HG02623 (cell line): Measurements from ENCODE around the gene C1QTNF3.

Experiments
- ATAC-seq: cut with Tn5 transposase; IDR thresholded peaks from one replicate; pipeline ENCODE4 v1.9.1; 2021; ENCODE audit warnings: moderate library complexity; ENCODE audit not compliant: unreplicated experiment

C1QTNF3 gene

DNA sequence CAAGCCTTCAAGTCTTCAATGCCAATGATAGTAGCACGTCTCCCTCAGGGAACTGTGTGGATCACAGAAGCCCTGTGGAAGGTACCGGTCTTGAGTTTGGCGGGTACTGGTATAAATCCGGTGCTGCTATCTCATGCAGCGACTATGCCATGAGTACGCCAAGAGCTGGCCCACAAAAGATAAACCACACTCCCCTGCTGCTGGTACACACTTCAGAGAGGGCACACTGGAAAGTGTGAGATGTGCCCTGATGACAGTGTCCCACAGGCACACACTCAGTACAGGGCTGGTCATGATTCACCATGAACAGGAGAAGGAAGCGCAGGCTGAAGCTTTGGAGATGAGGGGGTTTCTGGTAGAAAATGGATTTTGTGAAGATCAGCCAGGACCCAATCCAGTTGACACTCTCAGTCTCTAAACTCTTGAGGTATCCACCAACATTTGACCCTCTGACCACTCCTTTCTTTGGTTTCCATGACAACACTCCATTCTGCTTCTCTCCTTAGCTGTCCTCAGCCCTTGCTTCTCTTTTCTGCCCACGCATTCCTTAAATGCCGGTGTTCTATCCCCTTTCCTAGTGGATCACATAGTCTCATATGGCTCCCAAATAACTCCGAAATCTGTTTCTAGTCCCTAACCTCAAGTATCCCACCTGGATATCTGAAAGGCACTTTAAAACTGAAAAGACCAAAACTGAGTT is 40.2 kb downstream of the C1QTNF3 start:
- ATAC-seq = no peak

GRCh38 chr5:34001241-34001841 is 41.7 kb downstream of the C1QTNF3 start:
- no peak for ATAC-seq

- ATAC-seq = no peak
Observed at GRCh38 chr5:33999978-34000377, 43.0 kb downstream of the C1QTNF3 start.

GRCh38 chr5:33997331-33997983 is 45.6 kb downstream of the C1QTNF3 start:
- ATAC-seq = peak; percentile 60

DNA sequence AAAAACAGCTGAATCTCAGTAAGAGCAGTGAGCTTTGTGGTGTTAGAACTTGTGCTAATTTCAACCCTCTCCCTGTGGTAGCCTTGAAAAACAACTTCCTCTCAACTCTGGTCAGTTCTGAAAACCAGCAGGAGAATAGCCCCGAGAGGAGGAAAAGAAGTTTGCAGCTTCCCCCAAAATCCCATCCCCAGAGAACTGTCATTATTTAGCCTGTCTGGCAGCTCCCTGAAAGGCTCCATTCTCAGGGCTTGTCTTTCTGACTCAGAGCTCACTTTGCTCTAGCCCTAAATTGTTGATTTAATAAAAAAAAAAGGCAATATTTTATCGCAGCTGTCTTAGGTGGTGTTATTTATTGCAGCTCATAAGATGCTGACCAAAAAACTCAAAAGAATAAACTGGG is 47.1 kb downstream of the C1QTNF3 start:
- ATAC-seq = no peak

DNA sequence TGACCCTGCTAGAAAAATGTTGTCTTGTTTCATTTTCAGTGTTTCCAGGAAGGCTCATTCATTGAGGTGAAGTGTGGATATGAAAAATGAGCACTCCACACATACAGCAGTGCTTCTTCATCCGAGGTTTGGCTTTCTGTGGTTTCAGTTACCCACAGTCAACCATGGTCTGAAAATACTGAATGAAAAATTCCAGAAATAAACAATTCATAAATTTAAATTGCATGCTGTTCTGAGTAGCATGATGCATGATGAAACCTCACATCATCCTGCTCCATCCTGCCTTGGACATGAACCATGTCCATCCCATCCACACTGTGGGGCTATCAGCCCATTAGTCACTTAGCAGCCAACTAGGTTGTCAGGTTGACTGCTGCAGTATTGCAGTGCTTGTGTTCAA is 48.2 kb downstream of the C1QTNF3 start:
- ATAC-seq = no peak

DNA sequence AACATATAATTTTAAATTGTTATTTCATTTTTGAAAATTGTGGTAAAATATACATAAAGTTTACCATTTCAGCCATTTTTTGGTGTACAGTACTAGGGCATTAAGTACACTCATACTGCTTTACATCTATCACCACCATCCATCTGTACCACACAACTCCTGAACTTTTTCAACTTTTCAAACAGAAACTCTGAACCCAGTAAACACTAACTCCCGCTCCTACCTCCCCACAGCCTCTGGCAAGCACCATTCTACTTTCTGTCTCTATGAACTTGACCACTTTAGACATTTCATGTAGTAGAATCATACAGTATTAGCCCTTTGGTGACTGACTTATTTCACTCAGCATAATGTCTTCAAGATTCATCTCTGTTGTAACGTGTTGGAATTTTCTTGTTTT is 50.1 kb downstream of the C1QTNF3 start:
- no peak for ATAC-seq

GRCh38 chr5:33985447-33985846 is 57.6 kb downstream of the C1QTNF3 start:
- ATAC-seq = no peak

DNA sequence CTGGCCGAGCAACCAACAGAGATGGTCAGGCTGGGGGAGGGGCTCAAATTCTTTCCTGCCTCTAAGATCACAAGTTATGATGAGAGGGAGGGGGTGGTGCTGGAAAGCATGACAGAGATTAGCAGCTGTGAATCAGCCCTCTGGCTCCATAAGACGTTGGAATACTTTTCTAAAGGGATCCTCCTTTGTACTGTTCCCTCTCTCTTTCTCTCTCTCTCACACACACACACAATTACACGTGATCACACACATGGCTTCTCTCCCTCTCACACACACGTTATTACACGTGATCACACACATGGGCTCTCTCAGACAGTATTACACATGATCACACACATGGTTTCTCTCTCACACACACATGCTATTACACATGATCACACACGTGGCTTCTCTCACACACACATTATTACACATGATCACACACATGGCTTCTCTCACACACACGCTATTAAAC is 58.3 kb downstream of the C1QTNF3 start, which contains the start of gene SLC45A2:
Gene SLC45A2, minus strand, starts transcription at position 23 of the 454 bp plus-strand sequence. CDS start 110 bp downstream, outside the sequence.
- ATAC-seq = no peak

- ATAC-seq = no peak
Observed at GRCh38 chr5:33984178-33984577, 58.8 kb downstream of the C1QTNF3 start.

- no peak for ATAC-seq
Observed at GRCh38 chr5:33981408-33982162, 61.4 kb downstream of the C1QTNF3 start.

DNA sequence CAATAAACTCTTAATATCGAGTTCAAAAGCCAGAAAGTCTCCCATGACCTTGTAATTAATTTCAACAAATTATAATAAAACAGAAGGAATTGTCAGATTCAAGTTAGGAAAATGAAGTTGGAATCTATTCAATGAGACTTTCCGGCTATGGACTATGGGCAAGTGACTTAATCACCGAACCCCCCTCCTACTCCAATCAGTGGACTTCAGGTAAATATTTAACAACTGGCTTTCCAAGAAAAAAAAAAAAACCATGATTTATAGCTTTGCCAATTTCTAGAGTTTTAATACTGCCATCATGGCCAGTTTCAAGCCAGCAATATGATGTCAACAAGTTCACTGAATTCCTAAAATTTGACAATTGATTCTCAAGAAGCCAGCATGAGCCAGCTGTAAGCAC is 63.0 kb downstream of the C1QTNF3 start:
- ATAC-seq = no peak

DNA sequence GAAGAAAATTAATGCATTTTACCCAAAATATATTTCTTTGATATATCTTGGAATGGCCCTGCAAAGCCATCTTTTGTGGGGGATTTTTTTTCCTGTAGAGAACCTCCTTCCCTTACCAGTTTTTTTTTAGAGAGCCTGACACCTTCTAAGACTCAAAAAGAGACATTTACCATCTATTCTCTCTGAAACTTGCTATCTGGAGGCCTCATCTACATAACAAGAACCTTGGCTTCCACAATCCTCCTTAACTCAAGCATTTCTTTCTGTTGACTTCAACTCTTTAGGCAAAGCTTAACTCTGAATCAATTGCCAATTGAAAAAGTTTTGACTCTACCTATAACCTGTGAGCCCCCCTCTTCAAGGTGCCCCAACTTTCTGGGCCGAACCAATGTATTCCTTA is 64.7 kb downstream of the C1QTNF3 start:
- ATAC-seq = no peak

GRCh38 chr5:33976307-33976706 is 66.7 kb downstream of the C1QTNF3 start:
- ATAC-seq = no peak

DNA sequence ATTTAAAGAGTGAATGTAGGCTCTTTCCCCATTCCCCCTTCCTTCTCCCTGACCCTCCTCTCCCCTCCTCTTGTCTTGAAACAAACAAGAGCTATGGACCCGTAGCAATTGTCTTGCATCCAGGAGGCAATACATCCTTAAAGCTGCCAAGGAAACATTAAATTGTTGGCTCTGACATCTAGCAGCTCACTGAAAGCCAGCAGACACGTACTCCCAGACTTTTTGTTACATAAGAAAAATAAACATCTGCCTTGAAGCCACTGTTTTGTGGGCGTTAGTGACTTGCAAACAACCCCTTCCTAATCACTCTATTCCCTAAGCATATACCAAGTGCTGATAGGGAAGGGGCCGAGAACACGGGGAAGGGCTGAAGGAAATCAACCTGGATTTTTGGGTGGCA is 67.2 kb downstream of the C1QTNF3 start:
- ATAC-seq = no peak

DNA sequence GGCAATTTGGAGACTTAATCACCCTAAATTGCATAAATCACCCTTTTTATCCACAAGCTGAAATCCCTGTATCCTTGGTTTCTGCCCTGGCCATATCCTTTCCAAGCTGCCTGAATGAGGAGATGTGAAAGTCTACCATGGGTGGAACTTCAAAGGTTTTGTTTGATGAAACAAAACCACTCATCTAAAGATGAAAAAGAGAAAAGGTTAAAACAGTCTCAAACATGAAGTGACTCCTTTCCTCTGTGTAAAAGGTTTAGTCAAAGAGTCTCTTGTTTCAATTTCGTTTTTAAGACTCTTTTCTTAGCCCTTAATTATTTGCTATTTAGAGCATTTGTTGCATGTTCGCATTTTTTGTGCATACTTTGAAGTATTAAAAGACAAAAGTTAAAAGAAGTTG is 69.7 kb downstream of the C1QTNF3 start:
- ATAC-seq = no peak

DNA sequence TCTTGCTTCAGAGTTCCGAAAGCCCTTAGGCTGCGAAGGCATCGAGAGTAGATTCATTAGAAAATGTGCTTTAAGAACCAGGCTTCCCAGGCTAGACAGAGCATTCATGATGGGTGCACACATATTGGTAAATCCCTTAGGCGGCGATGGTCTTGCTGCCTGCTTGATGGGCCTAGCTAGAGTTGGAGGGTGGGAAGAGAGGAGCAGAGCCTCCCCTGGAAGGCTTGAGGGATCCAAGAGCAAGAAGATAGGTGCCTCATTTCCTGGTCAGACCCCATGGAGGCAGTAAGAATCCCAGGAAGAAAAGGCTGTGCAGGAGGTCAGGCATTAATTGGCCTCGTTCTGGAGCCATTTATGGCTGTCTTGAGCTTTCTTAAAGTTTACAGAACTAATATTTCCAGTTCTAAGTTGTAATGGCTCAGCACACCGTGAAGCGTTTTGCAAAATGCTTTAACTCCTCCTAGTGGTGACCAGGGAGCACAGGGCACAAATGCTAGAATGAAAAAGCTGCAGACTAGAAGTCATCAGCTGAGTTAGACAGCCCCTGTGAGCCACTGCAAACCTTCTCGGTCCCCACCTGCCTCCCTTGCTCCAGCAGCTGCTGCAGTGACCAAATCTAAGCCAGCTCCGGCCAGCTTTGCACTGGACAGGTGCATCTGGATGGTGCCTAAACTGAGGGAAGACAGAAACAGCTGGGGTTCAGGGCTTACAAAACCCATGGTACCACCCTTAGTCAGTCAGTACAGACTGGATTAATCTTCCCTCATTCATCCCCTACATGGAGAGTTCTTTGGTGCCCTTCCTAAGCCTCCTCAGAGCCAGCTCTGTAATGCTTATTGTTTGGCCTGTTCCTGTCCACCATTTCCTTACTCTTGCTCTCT is 73.2 kb downstream of the C1QTNF3 start:
- peak; percentile 56 for ATAC-seq

DNA sequence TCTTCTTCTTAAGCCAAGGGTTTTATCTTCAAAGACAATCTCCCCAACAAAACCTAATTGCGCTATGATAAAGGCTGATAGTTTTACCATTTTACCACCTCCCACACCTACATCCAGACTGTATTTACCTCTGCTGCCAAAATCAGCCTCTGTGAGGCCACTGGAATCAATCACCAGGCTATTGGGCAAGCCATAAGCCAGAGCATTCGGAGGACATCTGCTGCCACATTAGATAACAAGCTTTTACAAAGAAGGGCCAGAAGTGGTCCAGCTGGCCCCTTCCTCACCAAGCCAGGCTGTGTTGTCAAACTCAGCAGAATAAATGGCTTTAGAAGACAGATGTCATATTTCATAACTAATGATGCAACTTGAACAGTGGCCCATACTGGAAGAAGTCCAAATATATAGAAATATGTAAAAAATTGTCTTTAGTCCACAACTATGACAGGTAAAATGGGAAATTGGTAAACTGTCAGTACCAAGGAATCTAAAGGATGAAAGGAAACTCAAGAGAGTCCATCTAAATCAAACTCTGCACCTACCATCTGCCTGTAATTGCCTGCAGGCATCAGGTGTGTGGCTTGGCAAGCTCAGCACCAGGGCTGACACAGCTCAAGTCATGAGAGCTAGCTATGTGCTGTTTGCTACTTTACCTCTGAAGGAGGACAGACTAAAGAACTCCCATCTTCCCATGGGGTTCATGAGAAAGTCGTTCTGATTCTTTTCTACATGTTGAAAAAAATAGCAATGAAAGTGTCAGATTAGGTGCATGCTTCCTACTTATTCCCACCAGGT is 74.6 kb downstream of the C1QTNF3 start:
- no peak for ATAC-seq
